ENCODE data around the gene MAP2K2. TPM values are rescaled to one million over a fixed set of nuclear protein-coding genes. Genes with fewer than 3 reads are reported as not detected.

The MAP2K2 gene
- total RNA-seq (171 TPM in 2 replicates), polyA plus RNA-seq (126 and 161 TPM in 2 replicates), polyA minus RNA-seq (58.9 and 75.0 TPM in 2 replicates), Bru-seq, nascent RNA (percentile 63 among the genes with signal in this experiment), BruChase-seq, experiment 1, labeled RNA remaining after a 6-hour chase (percentile 83 among the genes with signal in this experiment), BruChase-seq, experiment 2, labeled RNA remaining after a 2-hour chase (percentile 78 among the genes with signal in this experiment)
- polyA plus RNA-seq (2011; cell fraction: cytosol; rRNA removed), result 103 and 158 TPM in 2 replicates
- polyA plus RNA-seq (2011; cell fraction: nucleus; rRNA removed), result 89.6 and 103 TPM in 2 replicates
- 131 and 186 TPM in 2 replicates for polyA plus RNA-seq (2012)
- polyA minus RNA-seq (2011; cell fraction: cytosol; rRNA and poly(A)+ RNA removed), result 111 TPM
- 29.1 and 43.7 TPM in 2 replicates for polyA minus RNA-seq (2011; cell fraction: nucleus; rRNA and poly(A)+ RNA removed)
- long read RNA-seq, transcript MAP2K2-201 (11 exons, 1,734 nt), result major isoform, 355 of 417 reads
- long read RNA-seq, partial matches to known transcripts, result 24 of 417 reads
- long read RNA-seq, other reads (novel, unspliced or antisense), result 38 of 417 reads

DNA sequence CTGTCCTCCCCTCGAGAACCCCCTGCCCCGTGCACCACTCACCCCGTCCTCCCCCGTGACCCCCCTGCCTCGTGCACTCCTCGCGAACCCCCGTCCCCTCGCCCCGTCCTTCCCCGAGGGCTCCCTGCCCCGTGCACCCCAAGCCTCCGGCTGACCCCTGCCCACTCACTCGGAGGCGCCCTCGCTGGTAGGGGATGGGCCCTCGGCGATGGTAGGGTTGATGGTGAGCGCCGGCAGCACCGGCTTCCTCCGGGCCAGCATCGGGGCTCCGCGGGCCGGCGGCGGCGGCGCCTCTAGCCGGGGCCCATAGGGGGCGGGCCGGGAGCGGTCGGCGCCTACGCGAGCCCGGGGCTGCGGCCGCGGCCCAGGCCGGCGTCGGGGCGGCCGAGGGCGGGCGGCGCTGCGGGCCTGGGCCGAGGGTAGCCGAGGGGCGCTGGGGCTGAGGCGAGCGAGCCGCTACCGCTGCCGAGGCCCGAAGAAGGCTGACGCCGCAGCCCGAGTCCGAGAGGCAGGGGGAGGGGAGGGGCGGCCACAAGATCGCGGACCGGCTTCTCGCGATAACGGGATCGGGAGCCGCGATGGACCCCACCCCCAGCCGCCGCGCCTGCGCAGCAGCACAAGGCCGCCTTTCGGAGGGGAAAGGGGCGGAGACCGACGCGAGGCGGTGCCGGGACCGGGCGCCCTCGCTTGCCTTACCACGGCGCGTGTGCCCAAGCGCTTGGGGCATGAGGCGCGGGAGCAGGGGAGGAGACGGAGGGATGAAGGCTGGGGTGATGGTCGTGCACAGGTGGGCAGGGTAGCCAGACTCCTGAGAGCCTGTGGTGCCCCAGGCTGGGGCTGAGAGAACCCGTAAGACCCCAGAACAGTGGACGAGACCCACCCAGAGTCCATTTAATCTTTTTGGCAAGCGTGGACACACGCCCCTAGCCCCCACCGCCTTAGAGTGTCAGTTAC lies at the start of gene MAP2K2:
Gene MAP2K2 (minus strand): TSS at position 508 of the 954 bp plus-strand sequence. CDS start 247 bp downstream, at position 261.
- no peaks in the 10 kb centered on the region for H3K9me3 ChIP-seq (replicated peaks; ENCODE audit: control insufficient read depth, insufficient read depth, low read length)
- H2AFZ ChIP-seq (ENCODE audit: low read depth, low read length), result peak within 1 kb of the TSS; percentile 95
- FAIRE-seq, result peak; percentile 96
- peak within 1 kb of the TSS; percentile 89 to 96 (median 94) for H3K4me3 ChIP-seq (replicated peaks in 1 of 3; ENCODE audit: insufficient read depth in 1 of 3, low read depth in 1 of 3, low read length in 3 of 3)
- TF ChIP-seq JUN (IDR thresholded peaks at IDR 0.05; ENCODE audit: borderline replicate concordance, insufficient read depth, insufficient read length, low read depth), result no peak
- TF ChIP-seq MYC (IDR thresholded peaks at IDR 0.05; ENCODE audit: low read depth, low read length), result no peak
- peak; percentile 82 for TF ChIP-seq POLR2AphosphoS5 (IDR thresholded peaks at IDR 0.05; ENCODE audit: insufficient read depth, low read depth, low read length)
- peak; percentile 92 for TF ChIP-seq POLR2A (IDR thresholded peaks at IDR 0.05; ENCODE audit: low read depth, low read length)
- TF ChIP-seq MAX (IDR thresholded peaks at IDR 0.05; ENCODE audit: insufficient read depth, insufficient read length), result peak; percentile 38
- no peak for TF ChIP-seq EZH2 (IDR thresholded peaks at IDR 0.05; ENCODE audit: borderline replicate concordance, low read depth, low read length, severe bottlenecking)
- no peak for TF ChIP-seq CTCF (IDR thresholded peaks at IDR 0.05; ENCODE audit: extremely low read depth in 1 of 2, insufficient read depth in 1 of 2, low read depth in 1 of 2, low read length in 2 of 2)
- intact Hi-C loops (cut with micrococcal nuclease) (loop anchor here (1.0 to 5.0 kb wide), 2 partner anchors 16 to 57 kb away; partner anchors contain the start of gene ZBTB7A), dilution Hi-C loops (cut with MboI; ENCODE audit: extremely low pct_ligation_motif_present, low sequenced_read_pairs) (no loop called here)
- H3K79me2 ChIP-seq (ENCODE audit: control insufficient read depth, insufficient read depth, low read length), result peaks cover 37% of the 10 kb centered on the region
- ChIA-PET CTCF (interaction anchor here (4.0 kb wide), 1 partner anchor 16 kb away, joined by 22 read pairs; no protein-coding TSS in a partner anchor), POLR2A (no interaction called here)
- no TSS peak for BruUV-seq (replicated peaks)
- peak; percentile 89 for DNase-seq (ENCODE audit: low read depth, low spot score)
- H3K4me2 ChIP-seq (ENCODE audit: insufficient read depth, low read length), result peak within 1 kb of the TSS; percentile 68
- H3K9ac ChIP-seq (replicated peaks; ENCODE audit: extremely low read depth, insufficient read depth, low read length), result peak within 1 kb of the TSS; percentile 91
- H3K4me1 ChIP-seq (ENCODE audit: control insufficient read depth, extremely low read depth, insufficient read depth, low read length), result peaks cover 14% of the 10 kb centered on the region
- H3K27ac ChIP-seq (ENCODE audit: insufficient read depth, low read depth, low read length), result peak within 1 kb of the TSS; percentile 66
- H3K27me3 ChIP-seq (ENCODE audit: control insufficient read depth in 2 of 2, insufficient read depth in 2 of 2, low read length in 2 of 2), result no peaks in the 10 kb centered on the region
- H3K9me1 ChIP-seq (replicated peaks; ENCODE audit: control insufficient read depth, extremely low read depth, insufficient read depth, low read length), result no peaks in the 10 kb centered on the region
- H4K20me1 ChIP-seq (replicated peaks; ENCODE audit: control insufficient read depth, extremely low read depth, insufficient read depth, low read length), result no peaks in the 10 kb centered on the region
- peaks cover 2 to 5% of the 10 kb centered on the region in 2 experiments for H3K36me3 ChIP-seq (ENCODE audit: control insufficient read depth in 2 of 2, extremely low read depth in 1 of 2, insufficient read depth in 2 of 2, low read length in 2 of 2)

Measured in endothelial cell of umbilical vein (primary cell).